Transverse colon (tissue), 4 donors: ENCODE results near the gene TMBIM1. TPM values are rescaled to one million over a fixed set of nuclear protein-coding genes. Genes with fewer than 3 reads are reported as not detected.

Source experiments
- DNase-seq: peaks from one replicate; pipeline ENCODE4 v3.0.0-alpha.2; 2019
- H3K27ac ChIP-seq, 4 donors: fragments of 200-600 bp; sonication (generic); 2 replicates each; pipeline ENCODE4 v1.5.1; 2016 to 2018; ENCODE audit warnings: inconsistent platforms in 4 of 4
- H3K27me3 ChIP-seq: fragments of 200-600 bp; sonication (generic); 2 replicates; pipeline ENCODE4 v1.5.1; 2017; ENCODE audit warnings: inconsistent platforms
- H3K36me3 ChIP-seq, 4 donors: fragments of 200-600 bp; sonication (generic); 2 replicates each; pipeline ENCODE4 v1.5.1; 2017 to 2019; ENCODE audit warnings: inconsistent platforms in 4 of 4
- H3K4me1 ChIP-seq, 4 donors: fragments of 200-600 bp; sonication (generic); 2 replicates each; pipeline ENCODE4 v1.5.1; 2017 to 2020; ENCODE audit warnings: inconsistent platforms in 4 of 4
- H3K4me3 ChIP-seq, 4 donors: fragments of 200-600 bp; sonication (generic); 1 replicate in 1 of 4; 2 replicates in 3 of 4; pipeline versions ENCODE4 v1.5.1 to v1.6.1; 2017 to 2019; ENCODE audit warnings: inconsistent platforms in 4 of 4
- H3K9me3 ChIP-seq, 2 donors: fragments of 200-600 bp; sonication (generic); 2 replicates each; pipeline ENCODE4 v1.5.1; 2017 to 2019; ENCODE audit warnings: inconsistent platforms in 2 of 2
- EP300 ChIP-seq: sonication (generic); formaldehyde crosslinking; IDR thresholded peaks from one replicate; pipeline ENCODE4 v1.6.1; 2017; ENCODE audit warnings: antibody characterized with exemption, low read depth
- POLR2A ChIP-seq: fragments of 450-650 bp; IDR thresholded peaks from one replicate; pipeline ENCODE4 v1.6.1; 2016; ENCODE audit warnings: antibody characterized with exemption, mild to moderate bottlenecking, moderate library complexity
- POLR2AphosphoS5 ChIP-seq, 3 donors: sonication (generic); formaldehyde crosslinking; IDR thresholded peaks; one replicate each; pipeline ENCODE4 v1.6.1; 2016; ENCODE audit warnings: antibody characterized with exemption in 3 of 3
- WGBS, 2 donors: methylation state at CpG; one replicate each; pipeline ENCODE4 v1.1.5; 2018; ENCODE audit warnings: low coverage in 1 of 2; 5-methylcytosine and 5-hydroxymethylcytosine counted together
- in situ Hi-C, 4 donors: fragments of 200-750 bp; cut with MboI; loops; one replicate each; pipeline versions ENCODE4 v1.15.0 to v1.15.1; 2017; ENCODE audit warnings: low sequenced_read_pairs in 3 of 4, low pct_ligation_motif_present in 1 of 4, low pct_unique_long_range_greater_than_20kb in 1 of 4
- intact Hi-C: fragments of 100-400 bp; cut with DNase I; formaldehyde crosslinking; loops from one replicate; pipeline ENCODE4 v1.15.1; 2023; ENCODE audit warnings: low total_unique reads
- total RNA-seq, 4 donors: library from RNA; depleted of rRNA; stranded (reverse); fragments of >200 nt; gene quantifications; one replicate each; pipeline ENCODE4 v1.1.0, GENCODE V29; 2016
- TF ChIP-seq, protein P1 (sequence below), 5 experiments: fragments of 200-600 bp in 3 of 5; fragments of 450-650 bp in 2 of 5; sonication (generic) in 3 of 5; IDR thresholded peaks; 1 replicate in 2 of 5; 2 replicates in 3 of 5; pipeline ENCODE4 v1.5.1; 2016 to 2017; ENCODE audit warnings: antibody characterized with exemption in 5 of 5, inconsistent platforms in 3 of 5, mild to moderate bottlenecking in 2 of 5, moderate library complexity in 1 of 5

The TMBIM1 gene
- total RNA-seq, 4 donors from 2014 or later = 80.0 to 356 (median 200) TPM

- H3K36me3 ChIP-seq = peaks cover 0 to 87% (median 39%) of the 10 kb centered on the region in 4 donors
- TF ChIP-seq EP300 = no peak
- TF ChIP-seq POLR2A = no peak
- TF ChIP-seq, protein P1, sequence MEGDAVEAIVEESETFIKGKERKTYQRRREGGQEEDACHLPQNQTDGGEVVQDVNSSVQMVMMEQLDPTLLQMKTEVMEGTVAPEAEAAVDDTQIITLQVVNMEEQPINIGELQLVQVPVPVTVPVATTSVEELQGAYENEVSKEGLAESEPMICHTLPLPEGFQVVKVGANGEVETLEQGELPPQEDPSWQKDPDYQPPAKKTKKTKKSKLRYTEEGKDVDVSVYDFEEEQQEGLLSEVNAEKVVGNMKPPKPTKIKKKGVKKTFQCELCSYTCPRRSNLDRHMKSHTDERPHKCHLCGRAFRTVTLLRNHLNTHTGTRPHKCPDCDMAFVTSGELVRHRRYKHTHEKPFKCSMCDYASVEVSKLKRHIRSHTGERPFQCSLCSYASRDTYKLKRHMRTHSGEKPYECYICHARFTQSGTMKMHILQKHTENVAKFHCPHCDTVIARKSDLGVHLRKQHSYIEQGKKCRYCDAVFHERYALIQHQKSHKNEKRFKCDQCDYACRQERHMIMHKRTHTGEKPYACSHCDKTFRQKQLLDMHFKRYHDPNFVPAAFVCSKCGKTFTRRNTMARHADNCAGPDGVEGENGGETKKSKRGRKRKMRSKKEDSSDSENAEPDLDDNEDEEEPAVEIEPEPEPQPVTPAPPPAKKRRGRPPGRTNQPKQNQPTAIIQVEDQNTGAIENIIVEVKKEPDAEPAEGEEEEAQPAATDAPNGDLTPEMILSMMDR (IDR thresholded peaks at IDR 0.05) = no peak
- no peak for TF ChIP-seq POLR2AphosphoS5 (IDR thresholded peaks at IDR 0.05)
- peaks cover 0 to 2% (median 0%) of the 10 kb centered on the region in 4 donors for H3K4me1 ChIP-seq
- H3K4me3 ChIP-seq = no peak overlapping the region
- H3K27ac ChIP-seq = no peak overlapping the region
- no peak for DNase-seq
- H3K9me3 ChIP-seq = no peaks in the 10 kb centered on the region
- intact Hi-C loops (no loop called here), in situ Hi-C loops (no loop called here)
- WGBS, 2 donors = 58 to 74% methylated on average over 2 to 5 of the region's 5 CpGs
- H3K27me3 ChIP-seq = no peaks in the 10 kb centered on the region
Measured at GRCh38 chr2:218245214-218245613, 47.1 kb downstream of the TMBIM1 start.

DNA sequence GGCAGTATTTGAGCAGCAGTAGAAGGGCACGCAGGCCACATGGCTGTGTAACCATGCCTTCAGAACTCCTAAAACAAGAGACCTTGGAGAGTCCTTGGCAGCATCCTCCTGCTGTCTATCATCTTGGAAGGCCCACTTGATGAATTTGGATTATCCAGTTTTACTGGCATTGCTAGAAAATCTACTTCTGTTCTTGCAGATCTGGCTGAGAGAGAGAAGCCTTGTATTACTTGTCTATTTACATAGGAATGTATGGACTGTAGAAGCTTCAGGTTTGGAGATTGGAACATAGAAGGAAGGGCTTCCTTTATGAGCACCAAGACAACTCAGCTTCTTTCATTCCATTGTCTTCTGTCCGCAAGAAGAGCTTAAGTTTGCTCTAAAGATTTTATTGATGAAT lies 47.6 kb downstream of the TMBIM1 start:
- in situ Hi-C loops = no loop called here
- intact Hi-C loops = no loop called here

DNA sequence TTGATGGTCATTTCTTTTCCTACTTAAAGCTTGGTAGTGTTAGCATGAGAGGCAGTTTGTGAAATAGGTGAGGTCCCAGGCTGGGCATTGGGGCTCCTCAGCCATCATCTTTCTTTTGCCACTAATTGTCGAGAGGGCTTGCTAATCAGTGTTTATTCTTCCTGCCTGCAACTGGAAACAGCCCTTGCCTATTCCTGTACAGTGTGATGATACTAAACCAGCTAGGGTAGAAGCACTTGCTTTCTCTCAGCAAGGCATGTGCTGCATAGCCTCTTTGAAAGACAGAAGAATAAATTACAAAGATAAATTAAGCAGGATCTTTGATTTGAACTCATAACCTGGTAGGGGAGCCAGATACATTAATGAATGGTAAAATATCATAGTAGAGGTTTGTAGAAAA lies 48.1 kb downstream of the TMBIM1 start:
- 60 to 73% methylated on average over 1 of the region's 1 CpG for WGBS, 2 donors
- DNase-seq = no peak
- H3K36me3 ChIP-seq = peaks cover 0 to 87% (median 37%) of the 10 kb centered on the region in 4 donors

More for the DNA sequence above, 47.6 kb downstream of the TMBIM1 start:
- no peaks in the 10 kb centered on the region for H3K27me3 ChIP-seq
- peaks cover 0 to 87% (median 37%) of the 10 kb centered on the region in 4 donors for H3K36me3 ChIP-seq
- no peak for TF ChIP-seq POLR2AphosphoS5 (IDR thresholded peaks at IDR 0.05)
- TF ChIP-seq, protein P1 (IDR thresholded peaks at IDR 0.05) = no peak
- TF ChIP-seq EP300 = no peak
- TF ChIP-seq POLR2A = no peak
- H3K4me1 ChIP-seq = peaks cover 0 to 2% (median 0%) of the 10 kb centered on the region in 4 donors
- no peak for DNase-seq
- H3K4me3 ChIP-seq = no peak overlapping the region
- WGBS, 2 donors = 97 to 100% methylated on average over 1 to 2 of the region's 2 CpGs
- H3K9me3 ChIP-seq = no peaks in the 10 kb centered on the region
- no peak overlapping the region for H3K27ac ChIP-seq

GRCh38 chr2:218238887-218239286 lies 53.4 kb downstream of the TMBIM1 start:
- WGBS, 2 donors = 71 to 100% methylated on average over 1 of the region's 1 CpG
- peaks cover 0 to 81% (median 31%) of the 10 kb centered on the region in 4 donors for H3K36me3 ChIP-seq

More for the DNA sequence above, 48.1 kb downstream of the TMBIM1 start:
- in situ Hi-C loops (no loop called here), intact Hi-C loops (no loop called here)
- peaks cover 0 to 2% (median 0%) of the 10 kb centered on the region in 4 donors for H3K4me1 ChIP-seq
- H3K9me3 ChIP-seq = no peaks in the 10 kb centered on the region
- H3K27me3 ChIP-seq = no peaks in the 10 kb centered on the region
- TF ChIP-seq POLR2A = no peak
- TF ChIP-seq, protein P1 (IDR thresholded peaks at IDR 0.05) = no peak
- H3K4me3 ChIP-seq = no peak overlapping the region
- H3K27ac ChIP-seq = no peak overlapping the region

More at GRCh38 chr2:218238887-218239286, 53.4 kb downstream of the TMBIM1 start:
- H3K27ac ChIP-seq = peak overlapping the region in 3 of 4 donors; percentile 10 to 53 (median 39)
- H3K4me1 ChIP-seq = peaks cover 0 to 7% (median 1%) of the 10 kb centered on the region in 4 donors
- H3K4me3 ChIP-seq = no peak overlapping the region
- no peaks in the 10 kb centered on the region for H3K27me3 ChIP-seq
- DNase-seq = no peak
- no peak for TF ChIP-seq POLR2A
- TF ChIP-seq, protein P1 (IDR thresholded peaks at IDR 0.05) = no peak
- peak in 1 of 3 donors; percentile 5 for TF ChIP-seq POLR2AphosphoS5 (IDR thresholded peaks at IDR 0.05)
- no peak for TF ChIP-seq EP300
- in situ Hi-C loops (no loop called here), intact Hi-C loops (no loop called here)
- no peaks in the 10 kb centered on the region for H3K9me3 ChIP-seq
